Measurements from ENCODE around the gene SRCIN1. TPM values are rescaled to one million over a fixed set of nuclear protein-coding genes. Genes with fewer than 3 reads are reported as not detected.
"Not testable (repeated sequence)": the region's sequence is repeated elsewhere in the genome, so short reads cannot be mapped to it uniquely, and the experiment has no call there.

Gene SRCIN1
- total RNA-seq, 4 donors from 2014 or later = 0.24 TPM; not detected in 3

DNA sequence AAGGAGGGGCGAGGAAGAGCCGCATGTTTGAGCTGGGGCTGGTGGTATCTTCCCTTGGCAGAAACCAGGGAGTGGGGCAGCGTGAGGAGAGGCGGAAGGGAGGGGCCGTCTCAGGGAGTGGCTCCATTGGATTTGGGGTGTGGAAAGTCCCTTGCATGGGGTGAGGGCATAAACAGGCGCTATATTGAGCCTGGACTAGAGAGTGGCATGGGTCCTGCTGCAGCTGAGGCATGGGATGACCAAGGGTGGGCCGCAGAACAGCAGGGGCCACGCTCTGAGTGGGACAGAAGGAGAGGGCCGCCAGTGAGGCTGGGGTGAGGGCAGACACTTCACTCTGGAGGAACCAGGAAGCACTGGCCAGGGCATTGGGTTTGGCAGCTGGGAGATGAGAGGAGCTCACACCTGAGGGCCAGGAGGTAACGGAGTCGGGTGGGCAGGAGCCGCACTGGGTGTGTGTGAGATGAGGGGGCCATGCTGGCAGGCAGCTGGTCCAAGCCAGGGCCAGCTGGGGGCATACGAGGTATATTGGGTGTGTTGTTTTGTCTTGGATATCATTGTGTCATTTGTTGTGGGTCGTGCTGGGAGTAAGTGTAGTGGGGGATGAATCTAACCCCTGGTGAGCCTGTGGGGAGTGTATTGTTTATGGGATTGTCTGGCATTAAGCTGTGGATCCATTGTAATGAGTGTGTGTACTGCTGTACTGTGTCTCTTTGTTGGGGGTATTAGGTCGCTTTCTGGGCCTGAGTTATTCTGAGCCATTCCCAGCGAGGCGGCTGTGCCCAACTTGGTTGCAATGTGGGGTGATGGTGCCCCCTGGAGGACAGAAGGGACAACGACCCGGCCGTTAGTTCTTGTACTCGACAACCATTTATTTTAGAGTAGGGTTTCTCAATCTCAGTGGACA, 121.3 kb downstream of the SRCIN1 start:
- peak overlapping the region in 3 of 4 donors; percentile 7 to 45 (median 43) for H3K27ac ChIP-seq
- not testable (repeated sequence) for H3K4me3 ChIP-seq, H3K4me1 ChIP-seq, H3K27me3 ChIP-seq, H3K9me3 ChIP-seq
- intact Hi-C loops (cut with DNase I; ENCODE audit: low total_unique reads) (loop anchor here (1.0 to 2.0 kb wide), 2 partner anchors 40 to 61 kb away; no protein-coding TSS in a partner anchor), in situ Hi-C loops (cut with MboI; ENCODE audit: low sequenced_read_pairs in 4 of 4) (loop anchor here in 3 of 4 donors (5.0 to 25.0 kb wide), 3 partner anchors 42 to 178 kb away; partner anchors contain the start of gene EPOP (in 1 of the 3))
- TF ChIP-seq, protein P1, sequence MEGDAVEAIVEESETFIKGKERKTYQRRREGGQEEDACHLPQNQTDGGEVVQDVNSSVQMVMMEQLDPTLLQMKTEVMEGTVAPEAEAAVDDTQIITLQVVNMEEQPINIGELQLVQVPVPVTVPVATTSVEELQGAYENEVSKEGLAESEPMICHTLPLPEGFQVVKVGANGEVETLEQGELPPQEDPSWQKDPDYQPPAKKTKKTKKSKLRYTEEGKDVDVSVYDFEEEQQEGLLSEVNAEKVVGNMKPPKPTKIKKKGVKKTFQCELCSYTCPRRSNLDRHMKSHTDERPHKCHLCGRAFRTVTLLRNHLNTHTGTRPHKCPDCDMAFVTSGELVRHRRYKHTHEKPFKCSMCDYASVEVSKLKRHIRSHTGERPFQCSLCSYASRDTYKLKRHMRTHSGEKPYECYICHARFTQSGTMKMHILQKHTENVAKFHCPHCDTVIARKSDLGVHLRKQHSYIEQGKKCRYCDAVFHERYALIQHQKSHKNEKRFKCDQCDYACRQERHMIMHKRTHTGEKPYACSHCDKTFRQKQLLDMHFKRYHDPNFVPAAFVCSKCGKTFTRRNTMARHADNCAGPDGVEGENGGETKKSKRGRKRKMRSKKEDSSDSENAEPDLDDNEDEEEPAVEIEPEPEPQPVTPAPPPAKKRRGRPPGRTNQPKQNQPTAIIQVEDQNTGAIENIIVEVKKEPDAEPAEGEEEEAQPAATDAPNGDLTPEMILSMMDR (IDR thresholded peaks at IDR 0.05 in 4 of 5, conservative IDR thresholded peaks at IDR 0.05 in 1 of 5) = peak; percentile 80 to 92 (median 87)
- ATAC-seq (peak; percentile 82 to 94), DNase-seq (peak; percentile 46 to 61)
- peaks cover 0 to 10% of the 10 kb centered on the region in 2 donors for H3K36me3 ChIP-seq

DNA sequence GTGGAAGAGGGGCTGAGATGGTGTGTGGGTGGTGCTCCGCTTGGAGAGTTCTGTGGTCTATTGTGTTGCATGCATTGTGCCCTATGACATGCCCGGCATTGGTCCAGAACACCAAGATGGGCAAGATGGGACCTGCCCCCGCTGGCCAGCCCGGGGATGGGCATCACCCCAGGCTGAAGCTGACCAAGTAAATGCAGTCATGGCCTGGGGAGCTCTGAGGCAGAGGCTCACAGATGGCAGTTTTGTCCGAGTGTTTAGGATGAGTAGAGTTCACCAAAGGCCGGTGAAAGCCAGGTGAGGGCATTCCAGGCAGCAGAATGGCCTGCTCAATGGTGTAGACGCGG, 123.1 kb downstream of the SRCIN1 start:
- H3K4me1 ChIP-seq; H3K27me3 ChIP-seq; H3K9me3 ChIP-seq; intact Hi-C loops (cut with DNase I; ENCODE audit: low total_unique reads); ATAC-seq; H3K27ac ChIP-seq; DNase-seq; H3K4me3 ChIP-seq: not testable (repeated sequence)
- in situ Hi-C loops (cut with MboI; ENCODE audit: low sequenced_read_pairs in 4 of 4) = loop anchor here in 1 of 4 donors (10.0 to 25.0 kb wide), 2 partner anchors 48 to 180 kb away; partner anchors contain the start of gene EPOP
- H3K36me3 ChIP-seq = peaks cover 0 to 10% of the 10 kb centered on the region in 2 donors

DNA sequence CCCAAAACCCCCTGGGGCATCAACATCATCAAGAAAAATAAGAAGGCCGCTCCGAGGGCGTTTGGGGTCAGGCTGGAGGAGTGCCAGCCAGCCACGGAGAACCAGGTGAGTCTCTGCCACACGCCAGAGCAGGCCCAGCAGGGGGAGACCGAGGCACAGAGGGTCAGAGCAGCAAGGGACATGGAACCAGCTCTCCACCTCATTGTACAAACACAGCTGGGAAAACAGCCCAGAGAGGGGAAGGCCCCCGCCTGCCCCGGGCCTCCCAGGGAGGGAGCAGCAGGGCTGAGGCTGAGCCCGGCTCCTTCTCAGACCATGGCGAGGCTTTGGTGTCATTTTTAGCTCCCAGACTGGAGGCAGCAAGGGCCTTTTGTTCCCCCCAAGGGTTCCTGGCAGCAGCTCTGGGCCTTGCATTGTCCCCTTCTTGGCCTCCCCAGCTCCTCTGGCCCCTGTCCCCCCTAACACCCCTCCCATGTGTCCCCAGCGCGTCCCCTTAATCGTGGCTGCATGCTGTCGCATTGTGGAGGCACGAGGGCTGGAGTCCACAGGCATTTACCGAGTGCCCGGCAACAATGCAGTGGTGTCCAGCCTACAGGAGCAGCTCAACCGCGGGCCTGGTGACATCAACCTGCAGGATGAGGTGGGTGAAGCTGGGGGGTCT, 123.6 kb downstream of the SRCIN1 start:
- DNase-seq; H3K4me3 ChIP-seq; H3K9me3 ChIP-seq; H3K27ac ChIP-seq; H3K27me3 ChIP-seq; intact Hi-C loops (cut with DNase I; ENCODE audit: low total_unique reads); ATAC-seq; H3K4me1 ChIP-seq: not testable (repeated sequence)
- H3K36me3 ChIP-seq = peaks cover 0 to 10% of the 10 kb centered on the region in 2 donors
- in situ Hi-C loops (cut with MboI; ENCODE audit: low sequenced_read_pairs in 4 of 4) = loop anchor here in 1 of 4 donors (10.0 to 25.0 kb wide), 2 partner anchors 47 to 180 kb away; partner anchors contain the start of gene EPOP

Other genes with a start within 250 kb of the SRCIN1 start
- 10 to 100 TPM in 3 of 4 donors, 1 to 10 TPM in 1; 8.0 to 22.7 (median 12.1) TPM for gene ARHGAP23, start 177.5 kb downstream of the SRCIN1 start, total RNA-seq
- 1 to 10 TPM in 1 of 4 donors, under 1 TPM in 2, not detected in 1; 0.29 to 1.2 (median 0.75) TPM for gene EPOP, start 69.0 kb upstream of the SRCIN1 start, total RNA-seq
- 10 to 100 TPM; 48.2 to 76.8 (median 56.3) TPM for gene MLLT6, start 99.3 kb upstream of the SRCIN1 start, total RNA-seq
- gene CISD3, start 124.4 kb upstream of the SRCIN1 start, total RNA-seq = 10 to 100 TPM; 10.0 to 25.8 (median 13.3) TPM
- 1 to 10 TPM; 1.3 to 4.0 (median 1.6) TPM for gene PCGF2, start 142.4 kb upstream of the SRCIN1 start, total RNA-seq
- gene PSMB3, start 146.8 kb upstream of the SRCIN1 start, total RNA-seq = 100 to 1,000 TPM; 211 to 334 (median 280) TPM
- 10 to 100 TPM; 57.2 to 97.0 (median 76.8) TPM for gene PIP4K2B, start 193.6 kb upstream of the SRCIN1 start, total RNA-seq
- 10 to 100 TPM in 3 of 4 donors, 1 to 10 TPM in 1; 9.1 to 14.4 (median 12.3) TPM for gene CWC25, start 219.4 kb upstream of the SRCIN1 start, total RNA-seq
- gene RPL23, start 247.8 kb upstream of the SRCIN1 start, total RNA-seq = 1,000 to 10,000 TPM in 1 of 4 donors, 100 to 1,000 TPM in 3; 878 to 1,126 (median 955) TPM

All from gastrocnemius medialis (tissue), 4 donors.